Heart left ventricle (tissue), 16 donors: ENCODE results near the gene CCSER1. TPM values are rescaled to one million over a fixed set of nuclear protein-coding genes. Genes with fewer than 3 reads are reported as not detected.
A peak's percentile ranks its signal among the peaks of the same experiment; 100 is the strongest.

Experiments used
- ATAC-seq, 4 donors: fragments of 200-7000 bp; cut with Tn5 transposase; one replicate each; pipeline ENCODE4 v1.9.1; 2020 to 2022; ENCODE audit warnings: moderate library complexity in 4 of 4, mild to moderate bottlenecking in 3 of 4, moderate number of reproducible peaks in 1 of 4
- DNase-seq, 5 donors: peaks; one replicate each; pipeline ENCODE4 v3.0.0-alpha.2; 2020
- H3K27ac ChIP-seq, 12 donors: fragments of 200-600 bp; sonication (generic) in 4 of 12; one replicate each; pipeline versions ENCODE4 v1.5.0 to v1.8.0; 2016 to 2022; ENCODE audit warnings: mild to moderate bottlenecking in 2 of 12
- H3K27me3 ChIP-seq, 9 donors: fragments of 200-600 bp; sonication (generic) in 2 of 9; one replicate each; pipeline versions ENCODE4 v1.5.1 to v1.8.0; 2016 to 2022; ENCODE audit warnings: mild to moderate bottlenecking in 3 of 9
- H3K36me3 ChIP-seq, 9 donors: fragments of 200-600 bp; sonication (generic) in 2 of 9; one replicate each; pipeline versions ENCODE4 v1.5.0 to v1.8.0; 2018 to 2022; ENCODE audit warnings: mild to moderate bottlenecking in 2 of 9
- H3K4me1 ChIP-seq, 12 donors: fragments of 200-600 bp; sonication (generic) in 4 of 12; one replicate each; pipeline versions ENCODE4 v1.5.0 to v1.8.0; 2016 to 2022; ENCODE audit warnings: mild to moderate bottlenecking in 3 of 12
- H3K4me3 ChIP-seq, 12 donors: fragments of 200-600 bp; sonication (generic) in 4 of 12; one replicate each; pipeline versions ENCODE4 v1.5.0 to v1.8.0; 2017 to 2022; ENCODE audit warnings: mild to moderate bottlenecking in 9 of 12, moderate library complexity in 4 of 12
- H3K9me3 ChIP-seq, 12 donors: fragments of 200-600 bp; sonication (generic) in 4 of 12; one replicate each; pipeline versions ENCODE4 v1.5.0 to v1.8.0; 2016 to 2022; ENCODE audit warnings: mild to moderate bottlenecking in 1 of 12
- POLR2A ChIP-seq, 2 donors: fragments of 450-650 bp; IDR thresholded peaks; one replicate each; pipeline ENCODE4 v1.6.1; 2017; ENCODE audit warnings: antibody characterized with exemption in 2 of 2, mild to moderate bottlenecking in 2 of 2, moderate library complexity in 2 of 2
- WGBS, 4 donors: extraction: QIAGEN DNeasy Blood & Tissue Kit in 2 of 4; methylation state at CpG; one replicate each; pipeline versions ENCODE4 v1.1.5 to v1.1.7; 2013 to 2018; 5-methylcytosine and 5-hydroxymethylcytosine counted together
- intact Hi-C, 10 donors: fragments of 100-400 bp; cut with DNase I; formaldehyde crosslinking; loops; one replicate each; pipeline versions ENCODE4 v1.11.1 to v1.14.2; 2022
- polyA plus RNA-seq, 2 donors: library from polyadenylated mRNA; stranded (reverse); fragments of 200-250 nt; gene quantifications; one replicate each; pipeline ENCODE4 v1.2.3, GENCODE V29; 2013
- total RNA-seq, 9 donors: library from RNA; depleted of rRNA in 2 of 9; stranded (reverse); fragments of >200 nt in 2 of 9; fragmentation: NEBNext Ultra II Directional in 3 of 9; extraction: Animal tissue kit (Norgen Biotek cat#: 25700) in 3 of 9; gene quantifications; one replicate each; pipeline versions ENCODE4 v1.1.0 to v1.2.4, GENCODE V29; 2016 to 2023
- TF ChIP-seq, protein P1 (sequence below), 12 donors: fragments of 200-600 bp; sonication (generic) in 4 of 12; IDR thresholded peaks; one replicate each; pipeline versions ENCODE4 v1.5.0 to v1.8.0; 2018 to 2022; ENCODE audit warnings: antibody characterized with exemption in 12 of 12, mild to moderate bottlenecking in 5 of 12
- donor health status: ischemic (EF 13 %, LVEDD 7.1; RV severe dilation, severe dysfunction).
- donor health status: healthy with polysubstance abuse.
- donor health status: DM: no; HTN: yes; CAD: no.
- donor health status: DM: no; HTN: no; CAD: no.
- donor health status: ischemic (EF 25% LVEDD 6.9; RV normal size, moderate dysfunction).
- donor health status: ischemic (EF 25% LVEDD 5.7; RV mildly dilated, moderate dysfunction).
- donor health status: healthy.
- donor health status: DM: yes; HTN: yes; CAD: no.
- donor health status: ischemic (EF 35%, LVEDD 5.7; RV mildly dilated, moderate dysfunction).
- donor health status: nonischemic (EF 11% LVEDD 7.7; RV severe dilation, severe dysfunction).
- donor health status: DM: yes; HTN: yes; CAD: no.
- donor health status: PGD.
- donor health status: ischemic (EF 29% LVEDD 5.4; RV normal size, mild dysfunction).
- donor health status: nonischemic (EF 23%, LVEDD 6.1; RV moderate dilation, normal function).

CCSER1 gene
- total and polyA plus RNA-seq, 11 donors, result 2.5 to 15.8 (median 12.2) TPM

DNA sequence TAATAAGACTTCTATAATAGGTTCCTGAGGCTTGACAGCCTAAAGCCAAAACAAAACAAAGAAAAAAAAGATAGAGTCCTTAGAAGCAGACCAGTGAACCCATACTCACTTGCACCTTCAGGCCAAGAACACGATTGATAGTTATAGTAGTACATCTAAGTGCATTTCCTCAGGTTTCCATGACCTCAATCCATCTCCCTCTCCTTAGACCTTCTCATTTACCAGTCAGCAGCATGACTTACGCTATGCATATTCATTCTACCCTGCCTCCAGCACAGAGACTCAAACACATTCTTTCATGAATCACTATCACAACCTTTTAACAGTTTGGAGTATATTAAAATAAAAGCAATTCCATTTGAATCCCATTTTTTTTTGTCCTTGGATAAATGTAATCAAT is 855.6 kb downstream of the CCSER1 start:
- Histone ChIP-seq H3K27ac (no peak overlapping the region), H3K4me1 (no peaks in the 10 kb centered on the region), H3K4me3 (no peak overlapping the region), H3K36me3 (no peaks in the 10 kb centered on the region), H3K27me3 (no peaks in the 10 kb centered on the region), H3K9me3 (no peaks in the 10 kb centered on the region)
- no peak for ATAC-seq
- intact Hi-C loops, result no loop called here
- no peak for DNase-seq
- TF ChIP-seq, protein P1, sequence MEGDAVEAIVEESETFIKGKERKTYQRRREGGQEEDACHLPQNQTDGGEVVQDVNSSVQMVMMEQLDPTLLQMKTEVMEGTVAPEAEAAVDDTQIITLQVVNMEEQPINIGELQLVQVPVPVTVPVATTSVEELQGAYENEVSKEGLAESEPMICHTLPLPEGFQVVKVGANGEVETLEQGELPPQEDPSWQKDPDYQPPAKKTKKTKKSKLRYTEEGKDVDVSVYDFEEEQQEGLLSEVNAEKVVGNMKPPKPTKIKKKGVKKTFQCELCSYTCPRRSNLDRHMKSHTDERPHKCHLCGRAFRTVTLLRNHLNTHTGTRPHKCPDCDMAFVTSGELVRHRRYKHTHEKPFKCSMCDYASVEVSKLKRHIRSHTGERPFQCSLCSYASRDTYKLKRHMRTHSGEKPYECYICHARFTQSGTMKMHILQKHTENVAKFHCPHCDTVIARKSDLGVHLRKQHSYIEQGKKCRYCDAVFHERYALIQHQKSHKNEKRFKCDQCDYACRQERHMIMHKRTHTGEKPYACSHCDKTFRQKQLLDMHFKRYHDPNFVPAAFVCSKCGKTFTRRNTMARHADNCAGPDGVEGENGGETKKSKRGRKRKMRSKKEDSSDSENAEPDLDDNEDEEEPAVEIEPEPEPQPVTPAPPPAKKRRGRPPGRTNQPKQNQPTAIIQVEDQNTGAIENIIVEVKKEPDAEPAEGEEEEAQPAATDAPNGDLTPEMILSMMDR (IDR thresholded peaks at IDR 0.05), result no peak
- no peak for TF ChIP-seq POLR2A (IDR thresholded peaks at IDR 0.05)
- WGBS, 4 donors, result 72 to 84% (median 82%) methylated on average over 2 of the region's 2 CpGs

DNA sequence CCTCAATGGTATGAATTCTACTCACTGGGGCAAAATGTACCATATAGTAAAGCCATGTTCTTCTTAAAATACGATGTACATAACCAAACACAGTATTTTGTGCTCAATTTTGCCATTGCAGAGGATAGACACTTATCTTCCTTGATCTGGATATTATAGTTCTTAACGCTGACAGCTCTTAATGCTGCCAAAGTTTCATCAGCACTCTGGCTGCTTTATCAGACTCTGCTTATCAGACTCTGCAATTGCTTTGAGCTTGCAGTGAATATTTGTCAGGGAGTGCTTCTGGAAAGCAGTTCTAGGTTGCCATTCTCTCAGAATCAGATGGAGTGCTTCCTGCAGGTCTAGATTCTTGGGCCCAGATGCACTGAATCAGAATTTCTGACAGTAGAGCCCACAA is 863.1 kb downstream of the CCSER1 start:
- no peaks in the 10 kb centered on the region for H3K9me3 ChIP-seq
- H3K27ac ChIP-seq, result no peak overlapping the region
- TF ChIP-seq, protein P1 (IDR thresholded peaks at IDR 0.05), result no peak
- H3K4me1 ChIP-seq, result no peaks in the 10 kb centered on the region
- H3K4me3 ChIP-seq, result no peak overlapping the region
- H3K27me3 ChIP-seq, result no peaks in the 10 kb centered on the region
- DNase-seq (no peak), ATAC-seq (peak in 1 of 4 donors; percentile 42)
- 34 to 45% (median 38%) methylated on average over 2 of the region's 2 CpGs for WGBS, 4 donors
- intact Hi-C loops, result no loop called here
- no peaks in the 10 kb centered on the region for H3K36me3 ChIP-seq

- WGBS, 4 donors, result 74 to 83% (median 78%) methylated on average over 2 of the region's 2 CpGs
- Histone ChIP-seq H3K27ac (no peak overlapping the region), H3K4me1 (no peaks in the 10 kb centered on the region), H3K36me3 (no peaks in the 10 kb centered on the region), H3K9me3 (no peaks in the 10 kb centered on the region), H3K4me3 (no peak overlapping the region), H3K27me3 (no peaks in the 10 kb centered on the region)
- TF ChIP-seq, protein P1 (IDR thresholded peaks at IDR 0.05), result no peak
- no peak for TF ChIP-seq POLR2A (IDR thresholded peaks at IDR 0.05)
- DNase-seq, result no peak
- no peak for ATAC-seq
- intact Hi-C loops, result no loop called here
Observed at GRCh38 chr4:90992213-90992612, 865.0 kb downstream of the CCSER1 start.

DNA sequence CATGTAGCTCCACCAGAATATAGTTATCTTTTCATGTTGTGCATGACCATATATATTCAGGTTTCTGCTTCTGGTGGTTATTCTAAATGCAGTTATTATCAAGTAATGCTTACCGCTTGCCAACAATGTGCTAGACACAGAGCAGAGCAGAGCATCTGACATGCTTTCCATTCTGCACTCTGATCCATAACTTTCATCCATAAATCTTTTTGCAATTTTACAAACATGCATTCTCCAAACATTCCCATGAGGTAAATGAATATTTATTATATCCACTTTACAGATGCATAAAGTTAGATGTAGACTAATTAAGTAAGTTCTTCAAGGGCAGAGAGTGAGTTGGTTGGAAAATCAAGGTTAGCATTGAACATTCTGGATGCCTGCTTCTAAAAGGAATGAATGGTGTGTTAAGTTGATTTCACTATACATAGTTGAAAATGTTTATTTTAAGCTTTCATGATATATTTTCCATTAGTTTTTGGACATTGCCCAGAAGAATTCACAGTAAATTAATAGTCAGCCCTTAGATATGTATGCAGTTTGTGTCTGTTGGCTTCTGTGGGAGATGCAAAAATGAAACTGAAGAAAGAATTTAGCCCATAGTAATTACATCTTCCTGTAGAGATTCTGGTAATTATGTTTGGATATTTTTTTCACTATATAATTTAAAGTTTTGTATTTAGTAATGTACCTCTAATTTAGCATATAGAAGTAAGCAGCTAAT is 867.8 kb downstream of the CCSER1 start:
- DNase-seq (no peak), ATAC-seq (no peak)
- Histone ChIP-seq H3K4me3 (no peak overlapping the region), H3K27me3 (no peaks in the 10 kb centered on the region), H3K27ac (no peak overlapping the region), H3K36me3 (no peaks in the 10 kb centered on the region), H3K4me1 (no peaks in the 10 kb centered on the region), H3K9me3 (peaks cover 0 to 3% (median 0%) of the 10 kb centered on the region in 12 donors)
- TF ChIP-seq, protein P1 (IDR thresholded peaks at IDR 0.05), result no peak
- no peak for TF ChIP-seq POLR2A (IDR thresholded peaks at IDR 0.05)
- intact Hi-C loops, result no loop called here
- 66 to 77% (median 73%) methylated on average over 1 of the region's 1 CpG for WGBS, 4 donors
